Heart left ventricle (tissue), 16 donors: ENCODE measurements around the gene SORCS2. TPM values are rescaled to one million over a fixed set of nuclear protein-coding genes. Genes with fewer than 3 reads are reported as not detected.
A peak's percentile ranks its signal among the peaks of the same experiment; 100 is the strongest.

Experiments
- ATAC-seq, 4 donors: fragments of 200-7000 bp; cut with Tn5 transposase; one replicate each; pipeline ENCODE4 v1.9.1; 2020 to 2022; ENCODE audit warnings: moderate library complexity in 4 of 4, mild to moderate bottlenecking in 3 of 4, moderate number of reproducible peaks in 1 of 4
- DNase-seq, 5 donors: peaks; one replicate each; pipeline ENCODE4 v3.0.0-alpha.2; 2020
- H3K27ac ChIP-seq, 12 donors: fragments of 200-600 bp; sonication (generic) in 4 of 12; one replicate each; pipeline versions ENCODE4 v1.5.0 to v1.8.0; 2016 to 2022; ENCODE audit warnings: mild to moderate bottlenecking in 2 of 12
- H3K27me3 ChIP-seq, 9 donors: fragments of 200-600 bp; sonication (generic) in 2 of 9; one replicate each; pipeline versions ENCODE4 v1.5.1 to v1.8.0; 2016 to 2022; ENCODE audit warnings: mild to moderate bottlenecking in 3 of 9
- H3K36me3 ChIP-seq, 9 donors: fragments of 200-600 bp; sonication (generic) in 2 of 9; one replicate each; pipeline versions ENCODE4 v1.5.0 to v1.8.0; 2018 to 2022; ENCODE audit warnings: mild to moderate bottlenecking in 2 of 9
- H3K4me1 ChIP-seq, 12 donors: fragments of 200-600 bp; sonication (generic) in 4 of 12; one replicate each; pipeline versions ENCODE4 v1.5.0 to v1.8.0; 2016 to 2022; ENCODE audit warnings: mild to moderate bottlenecking in 3 of 12
- H3K4me3 ChIP-seq, 12 donors: fragments of 200-600 bp; sonication (generic) in 4 of 12; one replicate each; pipeline versions ENCODE4 v1.5.0 to v1.8.0; 2017 to 2022; ENCODE audit warnings: mild to moderate bottlenecking in 9 of 12, moderate library complexity in 4 of 12
- H3K9me3 ChIP-seq, 12 donors: fragments of 200-600 bp; sonication (generic) in 4 of 12; one replicate each; pipeline versions ENCODE4 v1.5.0 to v1.8.0; 2016 to 2022; ENCODE audit warnings: mild to moderate bottlenecking in 1 of 12
- POLR2A ChIP-seq, 2 donors: fragments of 450-650 bp; IDR thresholded peaks; one replicate each; pipeline ENCODE4 v1.6.1; 2017; ENCODE audit warnings: antibody characterized with exemption in 2 of 2, mild to moderate bottlenecking in 2 of 2, moderate library complexity in 2 of 2
- WGBS, 4 donors: extraction: QIAGEN DNeasy Blood & Tissue Kit in 2 of 4; methylation state at CpG; one replicate each; pipeline versions ENCODE4 v1.1.5 to v1.1.7; 2013 to 2018; 5-methylcytosine and 5-hydroxymethylcytosine counted together
- intact Hi-C, 10 donors: fragments of 100-400 bp; cut with DNase I; formaldehyde crosslinking; loops; one replicate each; pipeline versions ENCODE4 v1.11.1 to v1.14.2; 2022
- polyA plus RNA-seq, 2 donors: library from polyadenylated mRNA; stranded (reverse); fragments of 200-250 nt; gene quantifications; one replicate each; pipeline ENCODE4 v1.2.3, GENCODE V29; 2013
- total RNA-seq, 9 donors: library from RNA; depleted of rRNA in 2 of 9; stranded (reverse); fragments of >200 nt in 2 of 9; fragmentation: NEBNext Ultra II Directional in 3 of 9; extraction: Animal tissue kit (Norgen Biotek cat#: 25700) in 3 of 9; gene quantifications; one replicate each; pipeline versions ENCODE4 v1.1.0 to v1.2.4, GENCODE V29; 2016 to 2023
- TF ChIP-seq, protein P1 (sequence below), 12 donors: fragments of 200-600 bp; sonication (generic) in 4 of 12; IDR thresholded peaks; one replicate each; pipeline versions ENCODE4 v1.5.0 to v1.8.0; 2018 to 2022; ENCODE audit warnings: antibody characterized with exemption in 12 of 12, mild to moderate bottlenecking in 5 of 12
- donor health status: ischemic (EF 13 %, LVEDD 7.1; RV severe dilation, severe dysfunction).
- donor health status: healthy with polysubstance abuse.
- donor health status: DM: no; HTN: yes; CAD: no.
- donor health status: DM: no; HTN: no; CAD: no.
- donor health status: ischemic (EF 25% LVEDD 6.9; RV normal size, moderate dysfunction).
- donor health status: ischemic (EF 25% LVEDD 5.7; RV mildly dilated, moderate dysfunction).
- donor health status: healthy.
- donor health status: DM: yes; HTN: yes; CAD: no.
- donor health status: ischemic (EF 35%, LVEDD 5.7; RV mildly dilated, moderate dysfunction).
- donor health status: nonischemic (EF 11% LVEDD 7.7; RV severe dilation, severe dysfunction).
- donor health status: DM: yes; HTN: yes; CAD: no.
- donor health status: PGD.
- donor health status: ischemic (EF 29% LVEDD 5.4; RV normal size, mild dysfunction).
- donor health status: nonischemic (EF 23%, LVEDD 6.1; RV moderate dilation, normal function).

SORCS2 gene
- total and polyA plus RNA-seq, 11 donors, result 0.28 to 5.5 (median 2.4) TPM

GRCh38 chr4:7280926-7281690 is 88.8 kb downstream of the SORCS2 start:
- no peak for ATAC-seq
- Histone ChIP-seq H3K27ac (no peak overlapping the region), H3K9me3 (no peaks in the 10 kb centered on the region), H3K27me3 (no peaks in the 10 kb centered on the region), H3K36me3 (no peaks in the 10 kb centered on the region), H3K4me3 (no peak overlapping the region), H3K4me1 (peaks cover 0 to 18% (median 7%) of the 10 kb centered on the region in 12 donors)
- TF ChIP-seq, protein P1, sequence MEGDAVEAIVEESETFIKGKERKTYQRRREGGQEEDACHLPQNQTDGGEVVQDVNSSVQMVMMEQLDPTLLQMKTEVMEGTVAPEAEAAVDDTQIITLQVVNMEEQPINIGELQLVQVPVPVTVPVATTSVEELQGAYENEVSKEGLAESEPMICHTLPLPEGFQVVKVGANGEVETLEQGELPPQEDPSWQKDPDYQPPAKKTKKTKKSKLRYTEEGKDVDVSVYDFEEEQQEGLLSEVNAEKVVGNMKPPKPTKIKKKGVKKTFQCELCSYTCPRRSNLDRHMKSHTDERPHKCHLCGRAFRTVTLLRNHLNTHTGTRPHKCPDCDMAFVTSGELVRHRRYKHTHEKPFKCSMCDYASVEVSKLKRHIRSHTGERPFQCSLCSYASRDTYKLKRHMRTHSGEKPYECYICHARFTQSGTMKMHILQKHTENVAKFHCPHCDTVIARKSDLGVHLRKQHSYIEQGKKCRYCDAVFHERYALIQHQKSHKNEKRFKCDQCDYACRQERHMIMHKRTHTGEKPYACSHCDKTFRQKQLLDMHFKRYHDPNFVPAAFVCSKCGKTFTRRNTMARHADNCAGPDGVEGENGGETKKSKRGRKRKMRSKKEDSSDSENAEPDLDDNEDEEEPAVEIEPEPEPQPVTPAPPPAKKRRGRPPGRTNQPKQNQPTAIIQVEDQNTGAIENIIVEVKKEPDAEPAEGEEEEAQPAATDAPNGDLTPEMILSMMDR (IDR thresholded peaks at IDR 0.05), result no peak
- TF ChIP-seq POLR2A (IDR thresholded peaks at IDR 0.05), result no peak
- DNase-seq, result peak in 1 of 5 donors; percentile 28
- 83 to 86% (median 83%) methylated on average over 23 to 24 of the region's 24 CpGs for WGBS, 4 donors
- intact Hi-C loops, result no loop called here

GRCh38 chr4:7281691-7282665 is 89.6 kb downstream of the SORCS2 start:
- TF ChIP-seq, protein P1 (IDR thresholded peaks at IDR 0.05), result no peak
- no peak for TF ChIP-seq POLR2A (IDR thresholded peaks at IDR 0.05)
- Histone ChIP-seq H3K27ac (no peak overlapping the region), H3K4me1 (peaks cover 0 to 10% (median 0%) of the 10 kb centered on the region in 12 donors), H3K9me3 (no peaks in the 10 kb centered on the region), H3K27me3 (no peaks in the 10 kb centered on the region), H3K36me3 (no peaks in the 10 kb centered on the region), H3K4me3 (no peak overlapping the region)
- 78 to 81% (median 79%) methylated on average over 20 of the region's 20 CpGs for WGBS, 4 donors
- intact Hi-C loops, result no loop called here
- DNase-seq, result peak in 1 of 5 donors; percentile 28
- no peak for ATAC-seq

DNA sequence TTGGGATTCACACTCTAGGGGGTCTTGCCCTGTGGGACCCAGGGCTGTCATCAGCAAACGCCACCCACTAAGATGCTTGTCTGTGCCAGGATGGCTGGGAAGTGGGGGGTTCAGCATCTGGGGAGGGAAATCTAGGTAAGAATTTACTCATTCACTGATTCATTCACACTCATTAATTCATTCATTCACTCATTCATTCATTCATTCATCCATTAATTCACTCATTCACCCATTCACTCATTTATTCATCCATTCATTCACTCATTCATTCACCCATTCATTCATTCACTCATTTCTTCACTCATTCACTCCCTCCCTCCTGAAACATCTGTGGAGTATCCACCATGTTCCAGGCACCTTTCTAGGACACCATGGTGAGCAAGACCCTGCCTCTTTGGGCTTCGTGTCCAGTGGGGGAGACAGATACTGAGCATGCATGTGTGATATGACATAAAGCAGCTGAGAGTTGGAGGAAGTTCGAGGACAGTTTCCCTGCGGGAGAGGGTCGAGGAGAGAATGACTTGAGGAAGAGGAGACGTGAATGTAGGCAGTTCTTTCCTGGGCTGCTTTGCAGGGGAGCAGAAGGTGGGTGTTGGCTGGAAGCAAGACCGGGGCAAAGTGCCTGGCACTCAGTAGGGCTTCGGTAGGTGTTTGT is 90.6 kb downstream of the SORCS2 start:
- H3K27ac ChIP-seq, result no peak overlapping the region
- 76 to 88% (median 81%) methylated on average over 8 of the region's 8 CpGs for WGBS, 4 donors

More for the DNA sequence above, 90.6 kb downstream of the SORCS2 start:
- H3K4me1 ChIP-seq, result peaks cover 0 to 8% (median 0%) of the 10 kb centered on the region in 12 donors
- no peak for TF ChIP-seq POLR2A (IDR thresholded peaks at IDR 0.05)
- TF ChIP-seq, protein P1 (IDR thresholded peaks at IDR 0.05), result no peak
- DNase-seq (peak in 1 of 5 donors; percentile 18), ATAC-seq (no peak)
- no peaks in the 10 kb centered on the region for H3K9me3 ChIP-seq
- H3K27me3 ChIP-seq, result no peaks in the 10 kb centered on the region
- H3K36me3 ChIP-seq, result no peaks in the 10 kb centered on the region
- intact Hi-C loops, result no loop called here
- no peak overlapping the region for H3K4me3 ChIP-seq
